Sigmoid colon (tissue), 4 donors: ENCODE measurements around the gene SNTG2.

Experiments used
- POLR2A ChIP-seq, 2 donors: fragments of 450-650 bp; IDR thresholded peaks; one replicate each; pipeline ENCODE4 v1.6.1; 2016; ENCODE audit warnings: antibody characterized with exemption in 2 of 2, mild to moderate bottlenecking in 2 of 2, moderate library complexity in 2 of 2
- POLR2AphosphoS5 ChIP-seq, 4 donors: sonication (generic); formaldehyde crosslinking; IDR thresholded peaks; one replicate each; pipeline ENCODE4 v1.6.1; 2017; ENCODE audit warnings: antibody characterized with exemption in 4 of 4
- TF ChIP-seq, protein P1 (sequence below), 4 experiments: fragments of 450-650 bp in 3 of 4; fragments of 200-600 bp in 1 of 4; IDR thresholded peaks; one replicate each; pipeline ENCODE4 v1.5.1; 2016 to 2019; ENCODE audit warnings: antibody characterized with exemption in 4 of 4, mild to moderate bottlenecking in 3 of 4, moderate library complexity in 2 of 4

DNA sequence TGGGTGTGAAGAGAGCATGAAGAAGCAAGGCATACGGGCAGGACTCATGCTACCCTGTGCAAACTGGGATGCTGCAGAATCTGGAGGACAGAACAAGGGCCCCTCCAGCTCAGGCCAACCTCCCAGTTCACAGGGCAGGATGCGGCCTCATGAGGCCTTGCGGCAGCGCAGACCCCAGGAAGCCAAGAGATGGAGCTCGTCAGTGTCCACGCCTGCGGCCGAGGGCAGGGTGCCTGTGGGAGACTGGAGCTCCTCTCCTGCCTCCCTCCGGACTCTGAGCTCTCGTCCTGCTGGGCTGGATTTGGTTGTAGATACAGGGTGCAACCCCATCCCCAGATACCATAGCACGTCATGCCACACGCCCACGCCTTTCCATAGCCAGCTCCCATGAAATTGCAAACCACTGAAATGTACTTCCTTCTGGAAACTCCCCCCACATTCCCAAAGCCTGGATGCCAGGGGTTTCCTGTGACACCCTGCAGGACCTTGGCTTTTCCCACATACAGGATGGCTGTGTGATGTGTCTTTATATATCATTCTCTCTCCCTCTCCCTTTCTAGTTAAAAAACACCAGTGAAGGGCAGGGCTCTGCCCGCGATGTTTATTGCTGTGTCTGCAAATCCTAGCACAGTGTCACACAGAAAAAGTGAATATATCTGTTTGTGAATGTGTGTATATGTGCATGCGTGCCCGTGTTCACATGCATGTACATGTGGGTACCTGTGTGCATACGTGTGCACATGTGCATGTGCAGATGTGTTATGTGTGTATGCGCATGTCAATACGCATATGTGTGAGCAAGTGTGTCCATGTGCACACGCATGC lies 12.3 kb upstream of the SNTG2 start:
- no peak for TF ChIP-seq POLR2A (IDR thresholded peaks at IDR 0.05)
- TF ChIP-seq, protein P1, sequence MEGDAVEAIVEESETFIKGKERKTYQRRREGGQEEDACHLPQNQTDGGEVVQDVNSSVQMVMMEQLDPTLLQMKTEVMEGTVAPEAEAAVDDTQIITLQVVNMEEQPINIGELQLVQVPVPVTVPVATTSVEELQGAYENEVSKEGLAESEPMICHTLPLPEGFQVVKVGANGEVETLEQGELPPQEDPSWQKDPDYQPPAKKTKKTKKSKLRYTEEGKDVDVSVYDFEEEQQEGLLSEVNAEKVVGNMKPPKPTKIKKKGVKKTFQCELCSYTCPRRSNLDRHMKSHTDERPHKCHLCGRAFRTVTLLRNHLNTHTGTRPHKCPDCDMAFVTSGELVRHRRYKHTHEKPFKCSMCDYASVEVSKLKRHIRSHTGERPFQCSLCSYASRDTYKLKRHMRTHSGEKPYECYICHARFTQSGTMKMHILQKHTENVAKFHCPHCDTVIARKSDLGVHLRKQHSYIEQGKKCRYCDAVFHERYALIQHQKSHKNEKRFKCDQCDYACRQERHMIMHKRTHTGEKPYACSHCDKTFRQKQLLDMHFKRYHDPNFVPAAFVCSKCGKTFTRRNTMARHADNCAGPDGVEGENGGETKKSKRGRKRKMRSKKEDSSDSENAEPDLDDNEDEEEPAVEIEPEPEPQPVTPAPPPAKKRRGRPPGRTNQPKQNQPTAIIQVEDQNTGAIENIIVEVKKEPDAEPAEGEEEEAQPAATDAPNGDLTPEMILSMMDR (IDR thresholded peaks at IDR 0.05) = no peak
- no peak for TF ChIP-seq POLR2AphosphoS5 (IDR thresholded peaks at IDR 0.05)
